ENCODE results near the gene THSD7B.

GRCh38 chr2:137300987-137301386 lies 535.6 kb downstream of the THSD7B start:
- TF ChIP-seq CTCF (IDR thresholded peaks at IDR 0.05), result no peak
- no peak for TF ChIP-seq POLR2A (IDR thresholded peaks at IDR 0.05)
